HG03378 (cell line): ENCODE measurements around the gene MCU.
"Not testable (repeated sequence)": the region's sequence is repeated elsewhere in the genome, so short reads cannot be mapped to it uniquely, and the experiment has no call there.

Experiments
- ATAC-seq: cut with Tn5 transposase; IDR thresholded peaks from one replicate; pipeline ENCODE4 v1.9.1; 2021; ENCODE audit warnings: mild to moderate bottlenecking, moderate library complexity; ENCODE audit not compliant: unreplicated experiment

The MCU gene

DNA sequence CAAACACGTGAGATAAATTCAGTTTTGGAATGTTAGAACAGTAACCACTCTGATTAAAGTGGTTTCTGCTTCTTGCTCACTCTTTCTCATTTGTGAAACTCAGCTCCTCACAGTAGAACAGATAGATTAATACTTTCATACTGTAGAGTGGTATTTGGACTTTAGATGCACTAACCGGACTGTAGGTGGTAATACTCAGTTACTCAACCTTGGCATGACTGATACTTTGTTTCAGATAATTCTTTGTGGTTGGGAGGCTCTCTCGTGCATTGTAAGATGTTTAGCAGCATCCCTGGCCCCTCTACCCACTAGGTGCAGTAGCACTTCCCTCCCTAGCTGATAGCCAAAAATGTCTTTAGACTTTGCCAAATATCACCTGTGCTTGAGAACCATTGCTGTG, 37.6 kb downstream of the MCU start:
- ATAC-seq: peak; percentile 80

- no peak for ATAC-seq
Observed at GRCh38 chr10:72730479-72730878, 38.5 kb downstream of the MCU start.

GRCh38 chr10:72731916-72732419, 40.0 kb downstream of the MCU start:
- ATAC-seq: no peak

- no peak for ATAC-seq
Observed at GRCh38 chr10:72732521-72732920, 40.6 kb downstream of the MCU start.

DNA sequence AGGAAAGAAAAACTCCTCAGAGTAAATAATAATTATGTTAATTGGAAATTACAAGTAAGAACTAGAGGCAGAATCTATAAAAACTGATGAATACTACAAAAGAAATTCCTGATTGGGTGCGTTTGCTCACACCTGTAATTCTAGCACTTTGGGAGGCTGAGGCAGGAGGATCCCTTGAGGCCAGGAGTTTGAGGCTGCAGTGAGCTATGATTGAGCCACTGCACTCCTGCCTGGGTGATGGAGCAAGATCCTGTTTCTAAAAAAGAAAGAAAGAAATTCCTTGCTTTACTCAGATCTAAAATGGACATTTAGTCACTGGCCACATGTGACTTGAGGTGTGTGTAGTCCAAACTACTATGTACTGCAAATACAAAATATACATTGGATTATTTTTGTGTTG, 42.0 kb downstream of the MCU start:
- no peak for ATAC-seq

GRCh38 chr10:72735288-72735936, 43.5 kb downstream of the MCU start:
- ATAC-seq: no peak

DNA sequence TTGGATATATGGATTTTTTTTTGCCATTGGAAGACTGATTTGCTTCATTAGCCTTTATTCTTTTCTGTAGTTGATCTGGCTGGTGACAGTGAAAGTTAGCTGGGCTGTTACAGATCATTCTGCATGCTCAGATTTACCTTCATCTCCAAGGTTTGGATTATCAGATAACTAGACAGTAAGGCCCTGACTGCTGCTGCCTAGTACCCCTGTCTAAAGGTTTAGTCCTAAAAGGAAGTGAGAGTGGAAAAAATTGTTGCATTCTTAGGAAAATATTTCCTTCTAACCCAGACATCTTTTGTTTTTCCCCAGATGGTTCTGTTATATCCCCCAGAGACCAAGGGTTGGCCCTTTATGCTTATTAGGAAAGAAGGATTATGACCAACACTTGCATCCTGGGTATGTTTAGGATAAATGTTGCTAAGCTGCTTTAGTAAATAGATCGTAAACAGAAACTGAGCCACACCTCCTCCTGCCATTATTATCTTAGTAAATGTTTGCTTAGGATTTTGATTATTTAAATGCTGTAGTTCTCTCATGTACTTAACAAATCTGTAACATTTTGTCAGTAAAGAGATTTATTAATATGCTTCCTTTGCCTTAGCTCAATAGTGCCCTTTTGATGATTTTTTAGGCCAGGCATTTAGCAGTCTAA, 44.4 kb downstream of the MCU start:
- ATAC-seq: no peak

- no peak for ATAC-seq
Observed at GRCh38 chr10:72736828-72737220, 44.9 kb downstream of the MCU start.

- ATAC-seq: not testable (repeated sequence)
Observed at GRCh38 chr10:72737357-72737756, 45.4 kb downstream of the MCU start.

GRCh38 chr10:72738486-72738885, 46.5 kb downstream of the MCU start:
- no peak for ATAC-seq

DNA sequence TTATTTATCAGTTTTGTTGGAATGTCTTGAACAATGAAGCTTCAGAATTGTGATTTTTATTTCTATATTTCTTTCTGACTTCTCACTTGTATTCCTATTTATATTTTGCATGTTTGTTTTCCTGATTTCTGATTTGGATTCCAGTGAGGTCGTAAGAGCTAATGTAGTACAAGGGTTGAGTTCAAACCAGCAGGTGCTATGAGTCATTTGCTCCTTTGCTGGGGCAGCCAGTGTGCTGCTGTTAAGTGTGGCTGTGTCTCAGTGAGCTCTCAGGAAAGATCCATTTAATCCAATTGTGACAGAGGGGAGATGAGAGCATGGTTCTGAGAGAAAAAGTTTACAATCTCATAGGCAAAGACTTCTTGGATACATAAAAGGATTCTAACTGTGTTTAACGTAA, 48.6 kb downstream of the MCU start:
- ATAC-seq: no peak

- no peak for ATAC-seq
Observed at GRCh38 chr10:72742092-72742491, 50.1 kb downstream of the MCU start.

- no peak for ATAC-seq
Observed at GRCh38 chr10:72742797-72743196, 50.9 kb downstream of the MCU start.

DNA sequence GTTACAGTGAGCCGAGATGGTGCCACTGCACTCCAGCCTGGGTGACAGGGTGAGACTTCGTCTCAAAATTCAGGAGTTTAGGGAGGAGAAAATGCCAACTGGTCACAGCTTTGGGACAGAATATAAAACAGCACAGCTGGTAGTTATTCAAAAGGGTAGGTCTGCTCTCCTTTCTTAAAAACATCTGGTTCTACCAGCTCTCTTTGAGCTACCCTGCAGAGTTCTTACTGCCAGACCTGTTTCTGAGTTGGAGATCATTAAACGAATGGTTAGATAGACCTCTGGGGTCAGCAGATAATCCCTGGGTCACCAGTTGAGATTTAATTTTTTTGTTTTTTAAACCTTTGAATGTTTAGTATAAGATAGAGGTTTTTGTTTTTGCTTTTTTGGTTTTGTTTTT, 52.6 kb downstream of the MCU start:
- no peak for ATAC-seq

DNA sequence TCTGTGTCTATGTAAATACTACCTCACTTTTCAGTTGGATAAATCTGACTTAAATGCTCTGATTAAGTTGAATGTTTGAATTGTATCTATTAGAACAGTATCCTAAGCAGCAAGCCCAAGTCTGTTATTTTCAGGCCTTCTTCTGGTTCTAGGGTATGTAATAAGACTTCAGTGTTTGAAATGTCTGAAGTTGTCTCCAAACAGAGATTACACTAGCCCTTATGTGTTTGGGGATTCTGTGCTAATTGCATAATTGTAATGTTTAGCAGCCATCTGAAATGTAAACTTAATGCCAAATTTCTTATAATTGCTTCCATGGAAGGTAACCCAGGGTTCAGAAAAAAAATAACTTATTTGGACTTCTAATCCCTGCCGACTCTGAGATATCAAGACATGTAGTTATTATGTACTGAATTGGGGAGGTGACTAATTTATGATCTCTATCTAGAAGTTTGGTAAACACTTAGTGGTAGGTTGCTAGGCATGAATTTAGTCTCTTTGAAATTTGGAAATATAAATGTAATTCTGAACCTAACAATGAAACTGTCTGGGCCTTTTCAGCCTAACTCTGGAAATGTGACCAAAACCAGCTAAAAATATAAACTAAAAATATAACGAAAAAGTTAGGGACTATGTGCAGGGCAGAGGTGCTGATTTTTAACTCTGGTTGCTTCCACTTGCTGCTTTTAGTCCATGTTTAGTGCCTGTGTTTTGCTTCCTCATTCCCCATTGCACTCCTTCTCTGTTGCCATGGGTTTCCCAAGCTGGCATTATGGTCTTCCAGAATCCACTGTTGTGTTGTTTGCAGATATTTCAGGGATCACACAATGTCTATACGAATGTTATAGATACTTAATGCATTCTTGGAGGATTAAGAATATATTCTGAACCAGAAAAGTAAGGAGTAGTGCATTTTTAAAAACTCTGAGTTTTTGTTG, 54.8 kb downstream of the MCU start:
- ATAC-seq: no peak

DNA sequence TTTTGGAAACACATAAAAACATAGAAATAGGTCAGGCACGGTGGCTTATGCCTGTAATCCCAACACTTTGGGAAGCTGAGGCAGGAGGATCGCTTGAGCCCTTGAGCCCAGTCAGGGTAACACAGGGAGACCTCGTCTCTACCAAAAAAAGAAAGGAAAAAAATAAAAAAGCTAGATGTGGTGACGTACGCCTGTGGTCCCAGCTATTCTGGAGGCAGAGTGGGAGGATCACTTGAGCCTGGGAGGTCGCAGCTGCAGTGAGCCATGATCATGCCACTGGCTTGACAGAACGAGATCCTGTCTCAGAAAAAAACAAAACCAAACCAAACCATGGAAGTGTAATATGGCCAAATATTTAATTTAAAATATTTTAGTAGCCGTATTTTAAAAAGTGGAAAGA, 55.6 kb downstream of the MCU start:
- no peak for ATAC-seq

DNA sequence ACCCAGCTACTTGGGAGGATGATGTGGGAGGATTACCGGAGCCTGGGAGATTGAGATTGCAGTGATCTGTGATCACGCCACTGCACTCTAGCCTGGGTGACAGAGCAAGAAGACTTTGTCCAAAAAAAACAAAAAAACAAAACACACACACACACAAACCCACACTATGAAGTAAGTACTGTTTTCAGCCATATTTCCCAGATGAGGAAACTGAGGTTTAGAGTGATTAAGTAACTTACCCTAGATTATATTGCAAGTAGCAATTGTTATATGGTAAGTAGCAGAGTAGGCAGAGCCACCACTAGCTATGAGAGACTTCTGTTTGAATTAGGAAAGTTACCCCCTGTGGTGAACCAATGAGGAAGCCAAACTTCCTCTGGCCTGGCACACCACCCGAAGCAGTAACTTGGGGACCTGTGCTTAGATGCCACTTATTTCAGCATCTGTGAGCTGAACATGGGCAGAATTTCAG, 61.9 kb downstream of the MCU start:
- ATAC-seq: no peak

- ATAC-seq: no peak
Observed at GRCh38 chr10:72754275-72755032, 62.5 kb downstream of the MCU start.

DNA sequence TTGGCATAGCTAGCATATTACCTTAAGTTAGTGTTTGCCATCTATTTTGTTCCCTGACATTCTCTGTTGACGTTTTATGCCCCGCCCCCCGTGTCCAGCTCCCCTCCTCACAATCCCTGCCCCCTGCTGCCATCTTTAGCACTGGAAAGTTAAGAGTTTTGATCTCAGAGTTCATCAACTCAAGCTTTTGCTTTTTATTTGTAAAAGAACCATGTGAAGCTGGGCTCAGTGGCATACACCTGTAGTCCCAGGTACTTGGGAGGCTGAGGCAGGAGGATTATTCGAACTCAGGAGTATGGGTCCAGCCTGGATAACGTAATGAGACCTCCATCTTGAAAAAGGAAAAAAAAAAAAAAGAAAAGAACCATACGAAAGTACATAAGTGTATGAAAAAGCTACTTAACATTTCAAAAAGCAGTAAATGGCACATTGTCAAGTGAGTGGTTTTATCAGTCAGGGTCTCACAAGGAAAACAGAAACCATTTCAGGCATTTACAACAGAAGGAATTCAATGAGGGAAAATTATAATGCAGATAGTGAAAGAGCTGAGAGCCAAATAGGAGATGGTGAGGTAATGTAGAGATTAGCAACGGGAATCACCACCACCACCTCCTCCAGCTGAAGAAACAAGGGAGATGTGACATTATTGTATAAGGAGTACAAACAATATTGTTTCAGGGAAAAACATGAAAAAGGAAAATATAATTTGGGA, 64.9 kb downstream of the MCU start:
- no peak for ATAC-seq

GRCh38 chr10:72757732-72758131, 65.8 kb downstream of the MCU start:
- no peak for ATAC-seq
